PC-3 (cell line): ENCODE measurements around the gene ADH5. TPM values are rescaled to one million over a fixed set of nuclear protein-coding genes. Genes with fewer than 3 reads are reported as not detected.
A peak's percentile ranks its signal among the peaks of the same experiment; 100 is the strongest.

Experiments
- ATAC-seq: fragments of 200-7000 bp; cut with Tn5 transposase; 2 replicates; pipeline ENCODE4 v1.9.1; 2020; ENCODE audit warnings: mild to moderate bottlenecking, moderate library complexity
- Bru-seq: library from RNA; stranded (reverse); fragments of 400-500 nt; gene quantifications from one replicate; lab custom pipeline; 2021; lab: Mats Ljungman, UMichigan
- BruChase-seq, 2 experiments: library from RNA; stranded (reverse); fragments of 400-500 nt; gene quantifications; one replicate each; lab custom pipeline; 2021; lab: Mats Ljungman, UMichigan
- BruUV-seq: library from RNA; stranded (reverse); fragments of 400-500 nt; replicated peaks from 2 replicates; lab custom pipeline; 2021; lab: Mats Ljungman, UMichigan
- CTCF ChIA-PET: fragments of 300-600 bp; sonication (Branson Sonifier 250); formaldehyde crosslinking; loops from one replicate; lab custom pipeline; 2022; ENCODE audit warnings: antibody characterized with exemption; lab: Charles Lee
- POLR2A ChIA-PET: fragments of 300-600 bp; sonication (Branson Sonifier 250); formaldehyde crosslinking; loops from one replicate; lab custom pipeline; 2022; ENCODE audit warnings: antibody characterized with exemption; ENCODE audit not compliant: unreplicated experiment; lab: Charles Lee
- DNase-seq: peaks from one replicate; pipeline ENCODE4 v3.0.0-alpha.2; 2015
- H2AFZ ChIP-seq: fragments of 300-600 bp; sonication (generic); 2 replicates; pipeline ENCODE4 v1.6.0; 2016; ENCODE audit warnings: antibody characterized with exemption, low read length
- H3F3A ChIP-seq: fragments of 300-600 bp; sonication (generic); one replicate; pipeline ENCODE4 v1.6.0; 2017; ENCODE audit warnings: antibody characterized with exemption, low read length, control low read depth, mild to moderate bottlenecking; ENCODE audit not compliant: unreplicated experiment
- H3K27ac ChIP-seq: fragments of 300-600 bp; sonication (generic); 2 replicates; pipeline ENCODE4 v1.5.1; 2016; ENCODE audit warnings: mild to moderate bottlenecking, low read length
- H3K27me3 ChIP-seq: fragments of 300-600 bp; sonication (generic); 2 replicates; pipeline ENCODE4 v1.6.1; 2016; ENCODE audit warnings: low read length, mixed read lengths
- H3K36me3 ChIP-seq: fragments of 300-600 bp; sonication (generic); 2 replicates; pipeline ENCODE4 v1.6.1; 2016; ENCODE audit warnings: low read depth, mixed run types, low read length, mixed read lengths
- H3K4me1 ChIP-seq: fragments of 300-600 bp; sonication (generic); 2 replicates; pipeline ENCODE4 v1.5.1; 2016; ENCODE audit warnings: low read length; ENCODE audit not compliant: insufficient read depth
- H3K4me2 ChIP-seq: fragments of 300-600 bp; sonication (generic); 2 replicates; pipeline ENCODE4 v1.6.0; 2016; ENCODE audit warnings: low read length
- H3K4me3 ChIP-seq: fragments of 300-600 bp; sonication (generic); 2 replicates; pipeline ENCODE4 v1.5.1; 2016; ENCODE audit warnings: mild to moderate bottlenecking, low read length, mixed read lengths
- H3K79me2 ChIP-seq: fragments of 300-600 bp; sonication (generic); 2 replicates; pipeline ENCODE4 v1.6.1; 2017; ENCODE audit warnings: low read length, mixed read lengths
- H3K9ac ChIP-seq: fragments of 300-600 bp; sonication (generic); 2 replicates; pipeline ENCODE4 v1.6.0; 2016; ENCODE audit warnings: mild to moderate bottlenecking, low read length
- H3K9me2 ChIP-seq: fragments of 300-600 bp; sonication (generic); replicated peaks from 2 replicates; pipeline ENCODE4 v1.6.1; 2016; ENCODE audit warnings: mixed run types, low read length, mixed read lengths
- H3K9me3 ChIP-seq: fragments of 300-600 bp; sonication (generic); 2 replicates; pipeline ENCODE4 v1.6.1; 2016; ENCODE audit warnings: low read length, mixed read lengths
- H4K20me1 ChIP-seq: fragments of 300-600 bp; sonication (generic); 2 replicates; pipeline ENCODE4 v1.6.1; 2016; ENCODE audit warnings: low read length, mixed read lengths
- EZH2 ChIP-seq: fragments of 300-600 bp; sonication (generic); IDR thresholded peaks from one replicate; pipeline ENCODE4 v1.6.1; 2017; ENCODE audit warnings: antibody characterized with exemption, mild to moderate bottlenecking, low read length; ENCODE audit not compliant: unreplicated experiment
- EZH2phosphoT487 ChIP-seq: fragments of 300-600 bp; sonication (generic); IDR thresholded peaks from 2 replicates; pipeline ENCODE4 v1.6.1; 2018; ENCODE audit warnings: mild to moderate bottlenecking, antibody characterized with exemption, low read length, borderline replicate concordance
- intact Hi-C: fragments of 100-400 bp; cut with micrococcal nuclease; formaldehyde crosslinking; loops from 2 replicates; pipeline ENCODE4 v1.9.0; 2023
- long read RNA-seq: library from polyadenylated mRNA; unstranded; transcript quantifications from one replicate; pipeline ENCODE4 v2.0.0, GENCODE V29; 2021; ENCODE audit not compliant: unreplicated experiment
- total RNA-seq: library from RNA; depleted of rRNA; stranded (reverse); fragments of >200 nt; gene quantifications from 2 replicates; pipeline ENCODE4 v1.2.3, GENCODE V29; 2014; rRNA removed
- TF ChIP-seq, protein P1 (sequence below): fragments of 300-600 bp; sonication (generic); conservative IDR thresholded peaks from 2 replicates; pipeline ENCODE4 v1.5.1; 2017; ENCODE audit warnings: antibody characterized with exemption, low read depth, mild to moderate bottlenecking, low read length

The ADH5 gene
- 83.1 and 94.5 TPM in 2 replicates for total RNA-seq
- Bru-seq, nascent RNA = percentile 86 among the genes with signal in this experiment
- BruChase-seq, experiment 1, labeled RNA remaining after a 6-hour chase = percentile 87 among the genes with signal in this experiment
- percentile 83 among the genes with signal in this experiment for BruChase-seq, experiment 2, labeled RNA remaining after a 2-hour chase
- long read RNA-seq, transcript ADH5-201 (9 exons, 2,615 nt) = major isoform, 76 of 96 reads
- long read RNA-seq, partial matches to known transcripts = 13 of 96 reads
- long read RNA-seq, other reads (novel, unspliced or antisense) = 4 of 96 reads

DNA sequence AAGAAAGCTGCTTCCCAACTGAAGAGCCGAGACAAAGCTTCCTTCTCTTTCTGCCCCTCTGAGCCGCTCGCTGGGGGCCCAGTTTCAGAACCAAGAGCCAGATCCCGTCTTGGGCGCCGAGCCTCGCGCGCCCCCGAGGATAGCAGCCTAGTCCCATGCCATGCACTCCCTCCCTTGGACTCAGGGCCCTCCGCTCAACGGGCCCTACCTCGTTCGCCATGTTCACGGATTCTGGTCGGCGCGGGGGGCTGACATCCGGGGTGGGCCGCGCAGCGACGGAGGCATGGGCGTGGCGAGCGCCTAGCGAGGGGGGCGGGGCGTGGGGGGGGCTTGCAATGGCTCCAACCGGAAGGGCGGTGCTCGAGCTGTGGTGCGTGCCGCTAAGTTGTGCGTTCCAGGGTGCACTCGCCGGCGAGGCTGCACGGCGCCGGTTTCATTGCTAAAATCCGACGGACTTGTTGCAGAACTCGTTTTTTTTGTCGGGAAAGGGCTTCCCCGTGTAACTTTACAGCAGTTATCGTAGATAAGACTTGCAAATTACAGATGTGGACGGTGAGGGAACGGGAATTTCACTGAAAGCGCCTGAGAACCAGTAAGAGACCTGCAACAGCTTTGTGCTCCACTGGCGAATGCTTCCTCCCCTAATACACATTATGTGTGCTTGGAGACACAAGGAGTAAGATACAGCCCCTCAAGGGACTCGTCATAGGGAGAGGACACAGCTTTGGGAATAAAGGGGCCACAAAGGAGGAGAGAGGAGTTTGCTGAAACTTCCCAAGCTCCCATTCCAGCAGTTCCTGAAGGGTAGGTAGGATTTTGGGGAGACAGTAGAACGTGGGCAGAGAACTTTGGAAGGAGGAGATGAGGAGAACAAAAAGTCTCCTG, at the start of gene ADH5:
TSS of gene ADH5 (minus strand) at position 308 of the 885 bp plus-strand sequence. CDS start at position 220, 88 bp downstream.
- Histone ChIP-seq H3K36me3 (peaks cover 18% of the 10 kb centered on the region), H3K9ac (peak within 1 kb of the TSS; percentile 84), H4K20me1 (no peaks in the 10 kb centered on the region), H3F3A (no peaks in the 10 kb centered on the region), H3K79me2 (peaks cover 52% of the 10 kb centered on the region), H3K4me2 (peak within 1 kb of the TSS; percentile 95), H3K4me3 (peak within 1 kb of the TSS; percentile 91), H3K9me2 (no peaks in the 10 kb centered on the region), H3K4me1 (peaks cover 5% of the 10 kb centered on the region; the same call in 1 of the 2 replicates), H3K27ac (peak within 1 kb of the TSS; percentile 53), H3K27me3 (no peaks in the 10 kb centered on the region), H3K9me3 (no peaks in the 10 kb centered on the region), H2AFZ (peak within 1 kb of the TSS; percentile 74)
- ATAC-seq (peak; percentile 85), DNase-seq (peak; percentile 71)
- intact Hi-C loops = loop anchor here (1.0 kb wide), 1 partner anchor 93 kb away; the partner anchor contains the start of gene METAP1
- CTCF ChIA-PET = interaction anchor here (0.6 to 1.1 kb wide), 2 partner anchors 28 to 93 kb away, joined by 3 to 5 read pairs; partner anchors contain the start of gene METAP1
- POLR2A ChIA-PET = interaction anchor here (0.6 kb wide), 1 partner anchor 160 kb away, joined by 10 read pairs; no protein-coding TSS in a partner anchor
- BruUV-seq = TSS peak; percentile 89
- TF ChIP-seq, protein P1, sequence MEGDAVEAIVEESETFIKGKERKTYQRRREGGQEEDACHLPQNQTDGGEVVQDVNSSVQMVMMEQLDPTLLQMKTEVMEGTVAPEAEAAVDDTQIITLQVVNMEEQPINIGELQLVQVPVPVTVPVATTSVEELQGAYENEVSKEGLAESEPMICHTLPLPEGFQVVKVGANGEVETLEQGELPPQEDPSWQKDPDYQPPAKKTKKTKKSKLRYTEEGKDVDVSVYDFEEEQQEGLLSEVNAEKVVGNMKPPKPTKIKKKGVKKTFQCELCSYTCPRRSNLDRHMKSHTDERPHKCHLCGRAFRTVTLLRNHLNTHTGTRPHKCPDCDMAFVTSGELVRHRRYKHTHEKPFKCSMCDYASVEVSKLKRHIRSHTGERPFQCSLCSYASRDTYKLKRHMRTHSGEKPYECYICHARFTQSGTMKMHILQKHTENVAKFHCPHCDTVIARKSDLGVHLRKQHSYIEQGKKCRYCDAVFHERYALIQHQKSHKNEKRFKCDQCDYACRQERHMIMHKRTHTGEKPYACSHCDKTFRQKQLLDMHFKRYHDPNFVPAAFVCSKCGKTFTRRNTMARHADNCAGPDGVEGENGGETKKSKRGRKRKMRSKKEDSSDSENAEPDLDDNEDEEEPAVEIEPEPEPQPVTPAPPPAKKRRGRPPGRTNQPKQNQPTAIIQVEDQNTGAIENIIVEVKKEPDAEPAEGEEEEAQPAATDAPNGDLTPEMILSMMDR = no peak
- TF ChIP-seq EZH2phosphoT487 (no peak), EZH2 (no peak)

DNA sequence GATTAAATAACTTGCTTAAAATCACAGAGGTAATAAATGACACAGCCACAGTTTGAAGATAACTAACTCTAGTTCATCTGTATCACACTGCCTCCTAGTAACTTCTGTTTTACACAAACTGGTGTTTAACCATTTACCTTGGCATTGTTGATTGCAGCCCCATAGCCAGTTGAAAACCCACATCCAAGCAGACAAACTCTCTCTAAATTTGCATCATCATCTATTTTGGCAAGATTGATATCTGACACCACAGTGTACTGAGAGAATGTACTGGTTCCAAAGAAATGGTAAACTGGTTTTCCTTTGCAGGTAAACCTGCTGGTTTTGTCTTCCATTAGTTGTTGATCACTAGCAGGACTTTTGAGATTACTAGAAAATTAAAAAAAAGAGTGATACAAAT, 47.7 kb upstream of the ADH5 start:
- TF ChIP-seq EZH2phosphoT487 = no peak
- TF ChIP-seq, protein P1 = no peak
- TF ChIP-seq EZH2 = no peak
- Histone ChIP-seq H3K4me3 (no peak overlapping the region), H3K36me3 (no peaks in the 10 kb centered on the region), H4K20me1 (no peaks in the 10 kb centered on the region), H3K27ac (no peak overlapping the region), H3K79me2 (no peaks in the 10 kb centered on the region), H3F3A (no peaks in the 10 kb centered on the region), H3K27me3 (no peaks in the 10 kb centered on the region), H3K9me2 (no peaks in the 10 kb centered on the region), H3K9me3 (no peaks in the 10 kb centered on the region), H3K9ac (no peak overlapping the region), H3K4me2 (no peak overlapping the region), H3K4me1 (no peaks in the 10 kb centered on the region), H2AFZ (no peak overlapping the region)
- DNase-seq (no peak), ATAC-seq (no peak)
- intact Hi-C loops = no loop called here
- no TSS peak for BruUV-seq
- ChIA-PET CTCF (no interaction called here), POLR2A (no interaction called here)
